ENCODE results near the gene C5orf15.

DNA sequence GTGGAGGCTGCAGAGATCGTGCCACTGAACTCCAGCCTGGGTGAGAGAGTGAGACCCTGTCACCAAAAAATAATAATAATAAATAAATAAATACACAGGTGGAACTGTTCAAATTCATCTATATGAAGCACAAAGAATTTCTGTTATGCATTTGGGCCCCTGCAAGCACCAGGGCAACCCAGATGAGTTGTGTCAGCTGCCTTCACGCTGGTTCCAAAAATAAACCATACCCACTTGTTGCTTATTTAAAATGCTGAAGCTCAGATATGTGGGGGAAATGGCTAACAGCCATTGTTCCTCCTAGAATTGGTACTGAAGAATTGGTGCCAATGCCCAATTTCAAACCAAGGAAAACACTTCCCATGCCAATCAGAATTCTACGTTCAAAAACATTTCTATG, 10.5 kb upstream of the C5orf15 start:
- TF ChIP-seq, protein P1, sequence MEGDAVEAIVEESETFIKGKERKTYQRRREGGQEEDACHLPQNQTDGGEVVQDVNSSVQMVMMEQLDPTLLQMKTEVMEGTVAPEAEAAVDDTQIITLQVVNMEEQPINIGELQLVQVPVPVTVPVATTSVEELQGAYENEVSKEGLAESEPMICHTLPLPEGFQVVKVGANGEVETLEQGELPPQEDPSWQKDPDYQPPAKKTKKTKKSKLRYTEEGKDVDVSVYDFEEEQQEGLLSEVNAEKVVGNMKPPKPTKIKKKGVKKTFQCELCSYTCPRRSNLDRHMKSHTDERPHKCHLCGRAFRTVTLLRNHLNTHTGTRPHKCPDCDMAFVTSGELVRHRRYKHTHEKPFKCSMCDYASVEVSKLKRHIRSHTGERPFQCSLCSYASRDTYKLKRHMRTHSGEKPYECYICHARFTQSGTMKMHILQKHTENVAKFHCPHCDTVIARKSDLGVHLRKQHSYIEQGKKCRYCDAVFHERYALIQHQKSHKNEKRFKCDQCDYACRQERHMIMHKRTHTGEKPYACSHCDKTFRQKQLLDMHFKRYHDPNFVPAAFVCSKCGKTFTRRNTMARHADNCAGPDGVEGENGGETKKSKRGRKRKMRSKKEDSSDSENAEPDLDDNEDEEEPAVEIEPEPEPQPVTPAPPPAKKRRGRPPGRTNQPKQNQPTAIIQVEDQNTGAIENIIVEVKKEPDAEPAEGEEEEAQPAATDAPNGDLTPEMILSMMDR (IDR thresholded peaks at IDR 0.05), result no peak
- TF ChIP-seq POLR2A (IDR thresholded peaks at IDR 0.05), result no peak
- TF ChIP-seq POLR2AphosphoS5 (IDR thresholded peaks at IDR 0.05), result no peak
- TF ChIP-seq EP300 (IDR thresholded peaks at IDR 0.05), result no peak
